ENCODE results near the gene PAXX.

The PAXX gene

GRCh38 chr9:136960938-136961275, 31.3 kb upstream of the PAXX start:
- TF ChIP-seq, protein P1, sequence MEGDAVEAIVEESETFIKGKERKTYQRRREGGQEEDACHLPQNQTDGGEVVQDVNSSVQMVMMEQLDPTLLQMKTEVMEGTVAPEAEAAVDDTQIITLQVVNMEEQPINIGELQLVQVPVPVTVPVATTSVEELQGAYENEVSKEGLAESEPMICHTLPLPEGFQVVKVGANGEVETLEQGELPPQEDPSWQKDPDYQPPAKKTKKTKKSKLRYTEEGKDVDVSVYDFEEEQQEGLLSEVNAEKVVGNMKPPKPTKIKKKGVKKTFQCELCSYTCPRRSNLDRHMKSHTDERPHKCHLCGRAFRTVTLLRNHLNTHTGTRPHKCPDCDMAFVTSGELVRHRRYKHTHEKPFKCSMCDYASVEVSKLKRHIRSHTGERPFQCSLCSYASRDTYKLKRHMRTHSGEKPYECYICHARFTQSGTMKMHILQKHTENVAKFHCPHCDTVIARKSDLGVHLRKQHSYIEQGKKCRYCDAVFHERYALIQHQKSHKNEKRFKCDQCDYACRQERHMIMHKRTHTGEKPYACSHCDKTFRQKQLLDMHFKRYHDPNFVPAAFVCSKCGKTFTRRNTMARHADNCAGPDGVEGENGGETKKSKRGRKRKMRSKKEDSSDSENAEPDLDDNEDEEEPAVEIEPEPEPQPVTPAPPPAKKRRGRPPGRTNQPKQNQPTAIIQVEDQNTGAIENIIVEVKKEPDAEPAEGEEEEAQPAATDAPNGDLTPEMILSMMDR (IDR thresholded peaks at IDR 0.05): no peak

DNA sequence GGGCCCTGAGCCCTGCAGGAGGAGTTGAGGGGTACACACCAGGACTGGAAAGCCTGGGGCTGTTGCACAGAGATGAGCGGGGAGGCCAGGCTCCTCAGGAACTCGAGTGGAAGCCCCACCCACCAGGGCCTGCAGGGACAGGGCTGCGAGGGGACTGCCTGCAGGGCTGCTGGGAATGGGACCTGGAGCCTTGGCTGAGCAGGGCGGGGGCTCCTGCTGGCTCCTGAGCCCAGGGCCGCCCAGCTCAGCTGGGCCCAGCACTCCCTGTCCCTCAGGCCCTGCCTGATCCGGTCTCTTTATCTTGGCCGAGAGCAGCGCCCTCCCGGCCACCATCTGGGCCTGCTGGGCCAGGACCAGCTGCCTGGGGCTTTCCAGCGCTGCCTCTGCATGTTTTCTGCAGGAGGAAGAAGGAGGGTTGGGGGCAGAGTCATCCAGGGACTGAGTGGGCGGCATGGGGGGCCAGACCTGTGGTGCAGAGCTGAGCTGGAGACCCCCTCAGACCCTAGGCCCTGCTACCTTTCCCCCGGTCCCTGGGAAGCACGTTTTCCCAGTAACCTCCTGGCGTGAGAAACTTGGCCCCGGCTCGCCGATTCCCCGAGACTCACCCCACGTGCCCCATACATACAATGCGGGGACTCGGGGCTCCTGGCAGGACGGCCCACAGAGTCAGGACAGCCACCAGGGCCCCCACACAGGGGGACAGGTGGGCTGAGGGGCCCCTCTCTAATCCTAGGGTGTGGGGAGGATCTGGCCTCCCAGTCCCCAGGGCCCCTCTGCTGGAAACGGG, 30.8 kb upstream of the PAXX start:
- TF ChIP-seq, protein P1 (IDR thresholded peaks at IDR 0.05): no peak

GRCh38 chr9:136962163-136962562, 30.1 kb upstream of the PAXX start:
- TF ChIP-seq, protein P1 (IDR thresholded peaks at IDR 0.05): no peak

- TF ChIP-seq, protein P1 (IDR thresholded peaks at IDR 0.05): no peak
Observed at GRCh38 chr9:136962701-136963248, 29.4 kb upstream of the PAXX start.

DNA sequence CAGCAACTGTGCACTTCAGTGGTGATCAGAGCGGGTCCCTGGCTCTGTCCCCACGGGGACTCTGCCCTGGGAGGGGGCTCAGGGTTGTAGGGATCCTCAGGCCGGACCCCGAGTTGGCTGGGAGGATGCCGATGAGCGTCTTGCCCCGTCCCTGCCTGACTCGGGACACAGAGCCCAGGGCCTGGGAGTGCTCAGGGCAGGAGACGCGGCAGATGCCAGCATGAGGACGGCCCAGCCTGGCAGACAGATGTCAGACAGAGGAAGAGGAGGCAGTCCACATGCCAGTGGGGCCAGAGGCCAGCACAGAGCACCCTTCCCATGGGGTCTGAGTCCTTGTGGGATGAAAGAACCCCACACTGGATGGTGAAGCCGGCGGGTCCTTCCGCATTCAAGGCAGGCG, 28.9 kb upstream of the PAXX start:
- TF ChIP-seq, protein P1 (IDR thresholded peaks at IDR 0.05): no peak

- TF ChIP-seq, protein P1 (IDR thresholded peaks at IDR 0.05): no peak
Observed at GRCh38 chr9:136963751-136964150, 28.5 kb upstream of the PAXX start.

DNA sequence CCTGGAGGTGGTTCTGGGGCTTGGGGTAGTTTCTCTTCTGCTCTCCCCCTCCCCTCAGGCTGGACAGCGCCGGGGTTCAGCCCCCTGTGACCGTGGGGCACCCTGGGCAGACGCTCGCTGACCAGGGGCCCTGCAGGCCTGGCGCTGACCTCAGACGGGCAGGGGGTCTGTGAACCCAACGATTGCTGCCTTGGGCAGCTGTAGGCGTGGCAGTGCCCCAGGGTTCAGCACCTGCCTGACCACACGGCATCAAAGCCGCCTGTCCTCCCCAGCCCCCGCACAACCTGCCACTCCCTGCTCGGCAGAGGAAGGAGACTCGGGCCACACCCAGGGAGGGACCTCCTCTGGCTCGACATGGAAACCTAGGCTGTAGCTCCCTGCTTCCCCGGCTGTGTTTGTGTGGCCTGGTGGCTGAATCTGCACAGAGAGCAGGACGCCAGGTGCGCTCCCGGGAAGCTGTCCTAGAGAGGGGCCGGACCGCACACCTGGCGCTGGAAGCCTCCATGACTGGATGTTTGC, 28.0 kb upstream of the PAXX start:
- TF ChIP-seq, protein P1 (IDR thresholded peaks at IDR 0.05): no peak
